ENCODE data around the gene FHIT. TPM values are rescaled to one million over a fixed set of nuclear protein-coding genes. Genes with fewer than 3 reads are reported as not detected.

The FHIT gene
- polyA plus RNA-seq, 1 of the 3 experiments (the other 2 are of a cell fraction), result 0.41 TPM

- Histone ChIP-seq H2AFZ (ENCODE audit: low read depth) (no peak overlapping the region), H3K4me2 (no peak overlapping the region), H3K9me3 (no peaks in the 10 kb centered on the region), H3K4me1 (ENCODE audit: control insufficient read depth in 1 of 2, insufficient read depth in 2 of 2, low read depth in 1 of 2, low read length in 1 of 2) (peaks cover 0 to 4% of the 10 kb centered on the region in 2 experiments; a peak in 2 of 4 replicates), H4K20me1 (ENCODE audit: insufficient read depth) (no peaks in the 10 kb centered on the region), H3K27ac (ENCODE audit: low read depth in 2 of 2, low read length in 1 of 2) (no peak overlapping the region), H3K4me3 (ENCODE audit: low read depth in 2 of 2, low read length in 1 of 2) (no peak overlapping the region), H3F3A (replicated peaks; ENCODE audit: insufficient read depth) (no peaks in the 10 kb centered on the region), H3K79me2 (ENCODE audit: insufficient read depth) (no peaks in the 10 kb centered on the region), H3K36me3 (replicated peaks in 1 of 2; ENCODE audit: control insufficient read depth in 1 of 2, insufficient read depth in 2 of 2, low read length in 1 of 2) (no peaks in the 10 kb centered on the region), H3K27me3 (ENCODE audit: insufficient read depth) (no peaks in the 10 kb centered on the region), H3K9me2 (no peaks in the 10 kb centered on the region), H3K9ac (no peak overlapping the region)
- WGBS (ENCODE audit: low lambda C conversion rate), result 68% methylated on average over 8 of the region's 8 CpGs
- ChIA-PET POLR2A (no interaction called here), CTCF (no interaction called here)
- peak; percentile 16 for DNase-seq
- 0 out of 4 replicates have a peak, but pooled peaks of 1 of the 2 experiments have one; percentile 19 for TF ChIP-seq EP300 (IDR thresholded peaks at IDR 0.05; ENCODE audit: borderline replicate concordance in 1 of 2, low read depth in 1 of 2, low read length in 1 of 2)
- peak; percentile 81; the same call in 1 of the 2 replicates for TF ChIP-seq RCOR1 (IDR thresholded peaks at IDR 0.05; ENCODE audit: low read length)
- peak; percentile 23 for TF ChIP-seq CHD2 (IDR thresholded peaks at IDR 0.05; ENCODE audit: low read length, partially characterized antibody)
- TF ChIP-seq TAF1 (IDR thresholded peaks at IDR 0.05; ENCODE audit: borderline replicate concordance, low read depth, low read length), result no peak
These were observed 1072.2 kb downstream of the FHIT start for GRCh38 chr3:60178931-60179653.

GRCh38 chr3:60177726-60178125 is 1073.5 kb downstream of the FHIT start:
- no peaks in the 10 kb centered on the region for H3K27me3 ChIP-seq (ENCODE audit: insufficient read depth)
- 55% methylated on average over 2 of the region's 2 CpGs for WGBS (ENCODE audit: low lambda C conversion rate)
- no peaks in the 10 kb centered on the region for H3K9me2 ChIP-seq
- ChIA-PET CTCF (interaction anchor here (0.7 to 1.0 kb wide), 2 partner anchors 8 to 309 kb away, joined by 3 read pairs; no protein-coding TSS in a partner anchor), POLR2A (interaction anchor here (0.6 kb wide), 1 partner anchor 85 kb away, joined by 3 read pairs; no protein-coding TSS in a partner anchor)
- H3F3A ChIP-seq (replicated peaks; ENCODE audit: insufficient read depth), result no peaks in the 10 kb centered on the region
- no peak for TF ChIP-seq FOXM1 (IDR thresholded peaks at IDR 0.05; ENCODE audit: low read depth)
- H3K79me2 ChIP-seq (ENCODE audit: insufficient read depth), result no peaks in the 10 kb centered on the region
- no peaks in the 10 kb centered on the region for H4K20me1 ChIP-seq (ENCODE audit: insufficient read depth)
- H3K4me3 ChIP-seq (ENCODE audit: low read depth in 2 of 2, low read length in 1 of 2), result no peak overlapping the region
- no peak overlapping the region for H2AFZ ChIP-seq (ENCODE audit: low read depth)
- no peaks in the 10 kb centered on the region for H3K9me3 ChIP-seq
- no peaks in the 10 kb centered on the region for H3K36me3 ChIP-seq (replicated peaks in 1 of 2; ENCODE audit: control insufficient read depth in 1 of 2, insufficient read depth in 2 of 2, low read length in 1 of 2)
- no peak for DNase-seq
- H3K4me2 ChIP-seq, result no peak overlapping the region
- no peak overlapping the region for H3K9ac ChIP-seq
- H3K4me1 ChIP-seq (ENCODE audit: control insufficient read depth in 1 of 2, insufficient read depth in 2 of 2, low read depth in 1 of 2, low read length in 1 of 2), result peaks cover 0 to 4% of the 10 kb centered on the region in 2 experiments; a peak in 2 of 4 replicates
- H3K27ac ChIP-seq (ENCODE audit: low read depth in 2 of 2, low read length in 1 of 2), result no peak overlapping the region

GRCh38 chr3:60176614-60177013 is 1074.6 kb downstream of the FHIT start:
- 64% methylated on average over 6 of the region's 6 CpGs for WGBS (ENCODE audit: low lambda C conversion rate)
- POLR2A ChIA-PET, result no interaction called here
- Histone ChIP-seq H3K27me3 (ENCODE audit: insufficient read depth) (no peaks in the 10 kb centered on the region), H3K79me2 (ENCODE audit: insufficient read depth) (no peaks in the 10 kb centered on the region), H3K9ac (no peak overlapping the region), H2AFZ (ENCODE audit: low read depth) (no peak overlapping the region), H3K4me3 (ENCODE audit: low read depth in 2 of 2, low read length in 1 of 2) (no peak overlapping the region), H3K27ac (ENCODE audit: low read depth in 2 of 2, low read length in 1 of 2) (no peak overlapping the region), H3K9me3 (no peaks in the 10 kb centered on the region), H3F3A (replicated peaks; ENCODE audit: insufficient read depth) (no peaks in the 10 kb centered on the region), H3K4me2 (no peak overlapping the region), H3K4me1 (ENCODE audit: control insufficient read depth in 1 of 2, insufficient read depth in 2 of 2, low read depth in 1 of 2, low read length in 1 of 2) (peaks cover 0 to 4% of the 10 kb centered on the region in 2 experiments; a peak in 2 of 4 replicates), H4K20me1 (ENCODE audit: insufficient read depth) (no peaks in the 10 kb centered on the region), H3K36me3 (replicated peaks in 1 of 2; ENCODE audit: control insufficient read depth in 1 of 2, insufficient read depth in 2 of 2, low read length in 1 of 2) (no peaks in the 10 kb centered on the region), H3K9me2 (no peaks in the 10 kb centered on the region)
- DNase-seq, result no peak
- CTCF ChIA-PET, result interaction anchor here (1.0 kb wide), 1 partner anchor 9 kb away, joined by 3 read pairs; no protein-coding TSS in a partner anchor
- TF ChIP-seq FOSL2 (IDR thresholded peaks at IDR 0.05; ENCODE audit: borderline replicate concordance, low read depth), result no peak
- no peak for TF ChIP-seq RAD21 (IDR thresholded peaks at IDR 0.05; ENCODE audit: low read length)
- TF ChIP-seq GABPA (IDR thresholded peaks at IDR 0.05; ENCODE audit: low read depth), result no peak
- TF ChIP-seq NFIC (IDR thresholded peaks at IDR 0.05; ENCODE audit: borderline replicate concordance), result no peak
- TF ChIP-seq SIN3A (IDR thresholded peaks at IDR 0.05; ENCODE audit: borderline replicate concordance, low read depth, low read length), result no peak
- TF ChIP-seq RXRA (IDR thresholded peaks at IDR 0.05; ENCODE audit: borderline replicate concordance, low read depth), result no peak
- no peak for TF ChIP-seq IRF3 (IDR thresholded peaks at IDR 0.05; ENCODE audit: low read depth, low read length)
- no peak for TF ChIP-seq JUND (IDR thresholded peaks at IDR 0.05)
- TF ChIP-seq YY1 (IDR thresholded peaks at IDR 0.05; ENCODE audit: low read depth), result no peak
- TF ChIP-seq MXI1 (IDR thresholded peaks at IDR 0.05; ENCODE audit: low read depth, low read length), result no peak
- no peak for TF ChIP-seq CHD2 (IDR thresholded peaks at IDR 0.05; ENCODE audit: low read length, partially characterized antibody)
- TF ChIP-seq USF2 (IDR thresholded peaks at IDR 0.05; ENCODE audit: borderline replicate concordance, low read depth, low read length), result no peak
- TF ChIP-seq FOXJ3 (CRISPR knock-in tag; IDR thresholded peaks at IDR 0.05), result no peak
- TF ChIP-seq MEF2A (IDR thresholded peaks at IDR 0.05; ENCODE audit: borderline replicate concordance, low read depth), result no peak
- no peak for TF ChIP-seq NRF1 (IDR thresholded peaks at IDR 0.05; ENCODE audit: low read depth, low read length)
- no peak for TF ChIP-seq TEAD4 (IDR thresholded peaks at IDR 0.05; ENCODE audit: borderline replicate concordance, insufficient read depth)
- no peak for TF ChIP-seq RCOR1 (IDR thresholded peaks at IDR 0.05; ENCODE audit: low read length)
